HG03025 (cell line): ENCODE data around the gene FBXO11.
"Not testable (repeated sequence)": the region's sequence is repeated elsewhere in the genome, so short reads cannot be mapped to it uniquely, and the experiment has no call there.

Experiments used
- ATAC-seq: cut with Tn5 transposase; IDR thresholded peaks from one replicate; pipeline ENCODE4 v1.9.1; 2021; ENCODE audit warnings: mild to moderate bottlenecking, moderate library complexity; ENCODE audit not compliant: unreplicated experiment, low FRiP score

Gene FBXO11

DNA sequence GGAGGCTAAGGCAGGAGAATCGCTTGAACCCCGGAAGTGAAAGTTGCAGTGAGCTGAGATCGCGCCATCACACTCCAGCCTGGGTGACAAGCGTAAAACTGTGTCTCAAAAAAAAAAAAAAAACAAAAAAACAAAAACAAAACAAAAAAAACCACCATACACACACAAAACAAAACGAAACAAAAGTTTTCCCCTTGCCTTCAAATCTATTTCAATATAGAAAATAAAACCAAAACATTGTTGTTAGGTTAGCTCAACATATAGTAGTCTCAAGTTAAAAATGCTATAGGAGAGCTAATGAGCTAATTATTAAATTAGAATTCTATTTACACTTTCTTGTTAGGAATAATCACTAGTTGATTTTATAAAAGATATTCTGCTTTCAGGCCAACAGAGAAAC is 43.3 kb downstream of the FBXO11 start:
- no peak for ATAC-seq

DNA sequence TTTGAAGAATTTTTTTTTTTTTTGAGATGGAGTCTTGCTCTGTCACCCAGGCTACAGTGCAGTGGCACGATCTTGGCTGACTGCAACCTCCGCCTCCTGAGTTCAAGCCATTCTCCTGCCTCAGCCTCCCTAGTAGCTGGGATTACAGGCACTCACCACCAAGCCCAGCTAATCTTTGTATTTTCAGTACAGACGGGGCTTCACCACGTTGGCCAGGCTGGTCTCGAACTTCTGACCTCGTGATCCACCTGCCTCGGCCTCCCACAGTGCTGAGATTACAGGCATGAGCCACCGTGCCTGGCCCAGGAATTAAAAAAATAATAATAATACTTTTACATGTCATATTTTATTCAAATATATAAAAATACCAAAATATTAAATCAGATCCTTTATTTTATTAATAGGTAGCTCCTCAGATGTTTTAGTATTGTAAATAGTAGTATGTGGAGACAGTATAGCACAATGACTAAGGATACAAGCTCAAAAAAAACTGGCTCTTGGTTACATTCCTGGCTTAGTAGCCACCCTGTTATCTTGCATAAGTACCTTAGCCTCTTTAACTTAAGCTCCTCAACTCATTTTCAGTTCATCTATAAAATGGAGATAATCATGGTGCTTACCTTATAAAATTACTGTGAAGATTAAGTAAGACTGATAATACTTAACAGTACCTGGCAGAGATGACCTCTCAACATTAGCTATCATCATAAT is 53.1 kb downstream of the FBXO11 start:
- not testable (repeated sequence) for ATAC-seq

DNA sequence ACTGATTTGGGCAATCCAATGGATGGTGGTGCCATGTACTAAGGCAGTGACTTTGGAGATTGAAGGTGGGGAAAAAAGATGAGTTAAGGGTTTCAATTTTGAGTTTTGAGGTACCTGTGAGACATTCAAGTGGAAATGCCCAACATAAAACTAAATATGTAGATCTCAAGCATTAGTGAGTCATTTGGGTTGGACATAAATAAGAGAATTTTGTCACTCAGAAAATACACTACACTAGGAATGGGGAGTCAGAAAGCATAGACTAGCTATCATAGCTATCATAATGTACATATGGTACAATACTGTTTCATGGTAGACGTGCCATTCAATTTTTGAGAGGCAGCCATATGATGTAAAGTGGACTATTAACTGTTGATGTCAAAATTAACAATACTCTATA is 56.1 kb downstream of the FBXO11 start:
- no peak for ATAC-seq

DNA sequence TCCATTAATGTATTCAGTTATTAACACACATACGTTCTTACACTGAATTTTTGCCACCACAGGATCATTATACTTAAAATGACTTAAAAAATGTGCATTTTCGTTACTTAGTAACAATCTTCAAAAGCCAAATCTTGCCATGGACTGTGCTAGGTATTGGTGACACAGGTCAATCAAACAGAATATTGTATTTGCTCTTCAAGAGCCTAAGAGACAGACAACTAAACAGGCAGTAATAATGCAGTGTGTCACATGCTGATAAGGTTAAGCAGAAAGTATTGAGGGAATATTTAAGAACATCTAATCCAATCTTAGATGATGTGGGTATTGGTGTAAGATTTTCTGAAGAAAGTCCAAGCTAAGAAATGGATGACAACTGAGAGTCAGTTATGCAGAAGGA is 56.9 kb downstream of the FBXO11 start:
- no peak for ATAC-seq

DNA sequence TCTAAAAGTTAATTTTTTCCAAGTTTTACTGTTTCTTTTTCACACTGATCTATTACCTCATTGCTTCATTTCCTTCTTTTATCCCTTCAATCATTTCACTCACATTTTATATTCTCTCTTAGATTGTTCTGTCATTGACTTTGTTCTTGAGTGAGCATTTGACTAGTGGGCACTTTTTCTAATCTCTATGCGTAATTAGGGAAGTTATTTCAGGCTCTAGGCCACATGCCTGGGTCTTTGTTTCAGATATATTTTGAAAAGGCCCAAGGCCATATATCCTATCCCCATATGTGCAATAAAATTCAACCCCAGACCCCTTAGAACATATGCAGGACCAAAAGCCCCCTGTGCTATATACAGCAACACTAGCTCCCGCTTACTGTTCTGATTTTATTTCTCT is 62.1 kb downstream of the FBXO11 start:
- ATAC-seq, result no peak

DNA sequence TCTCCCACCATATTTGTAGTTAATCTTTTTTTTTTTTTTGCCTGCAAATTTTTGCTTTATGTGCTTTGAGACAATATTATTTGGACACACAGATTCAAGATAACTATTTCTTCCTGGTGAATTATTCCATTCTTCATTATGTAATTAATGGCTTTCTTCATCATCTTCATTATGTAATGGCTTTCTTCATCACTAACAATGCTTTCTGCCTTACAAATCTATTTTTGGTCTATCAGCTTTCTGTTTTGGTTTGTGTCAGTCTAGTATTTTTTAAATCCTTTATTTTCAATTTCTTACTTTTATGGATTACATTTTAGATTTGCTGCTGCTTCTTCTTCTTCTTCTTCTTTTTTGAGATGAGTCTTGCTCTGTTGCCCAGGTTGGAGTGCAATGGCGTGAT is 62.9 kb downstream of the FBXO11 start:
- no peak for ATAC-seq

DNA sequence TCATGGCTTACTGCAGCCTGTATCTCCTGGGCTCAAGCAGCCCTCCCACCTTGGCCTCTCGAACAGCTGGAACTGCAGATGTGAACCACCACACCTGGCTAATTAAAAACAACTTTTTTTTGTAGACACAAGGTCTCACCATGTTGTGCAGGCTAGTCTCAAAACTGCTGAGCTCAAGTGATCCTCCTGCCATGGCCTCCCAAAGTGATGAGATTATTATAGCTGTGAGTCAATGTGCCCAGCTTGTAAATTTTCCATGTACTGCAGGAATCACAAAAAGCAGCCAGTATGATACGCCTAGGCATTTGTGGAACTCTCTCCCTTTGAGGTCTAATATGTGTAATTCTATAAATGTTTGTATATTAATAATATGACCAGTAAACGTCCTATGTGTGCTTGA is 63.5 kb downstream of the FBXO11 start:
- ATAC-seq, result no peak

DNA sequence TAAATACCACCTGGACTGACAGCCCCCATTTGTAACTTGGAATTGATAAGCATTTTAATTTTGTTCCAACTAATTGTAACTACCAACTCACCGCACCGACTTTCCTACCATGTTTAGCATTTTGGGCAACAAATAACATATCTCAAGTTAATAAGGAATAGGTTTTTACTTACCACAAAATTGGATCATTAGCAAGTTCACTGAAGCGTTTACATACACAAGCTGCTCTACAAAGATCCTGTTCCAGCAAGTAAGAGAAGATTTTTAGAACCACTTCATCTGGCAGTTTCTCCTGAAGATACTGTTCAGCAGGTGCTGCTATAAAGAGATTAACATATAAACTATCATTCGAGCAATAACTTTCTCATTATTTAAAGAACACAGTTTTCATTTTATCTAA is 67.6 kb downstream of the FBXO11 start:
- no peak for ATAC-seq

DNA sequence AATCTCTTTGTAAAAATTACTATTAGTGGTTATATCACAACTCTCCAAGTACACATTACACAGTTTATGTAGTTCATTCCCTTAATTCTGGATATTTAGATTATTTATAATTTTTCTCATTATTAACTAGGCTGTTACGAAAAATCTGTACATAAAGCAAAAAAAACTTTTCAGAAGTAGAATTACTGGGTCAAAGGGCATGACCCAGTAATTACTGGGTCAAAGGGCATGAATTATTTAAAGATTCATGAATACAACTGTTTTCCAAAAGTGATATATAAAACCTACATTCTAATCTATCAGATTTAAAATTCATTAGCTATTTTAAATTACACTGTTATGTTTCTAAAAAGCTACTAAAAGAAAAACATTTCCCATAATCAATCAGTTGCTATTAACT is 68.0 kb downstream of the FBXO11 start:
- ATAC-seq, result no peak

DNA sequence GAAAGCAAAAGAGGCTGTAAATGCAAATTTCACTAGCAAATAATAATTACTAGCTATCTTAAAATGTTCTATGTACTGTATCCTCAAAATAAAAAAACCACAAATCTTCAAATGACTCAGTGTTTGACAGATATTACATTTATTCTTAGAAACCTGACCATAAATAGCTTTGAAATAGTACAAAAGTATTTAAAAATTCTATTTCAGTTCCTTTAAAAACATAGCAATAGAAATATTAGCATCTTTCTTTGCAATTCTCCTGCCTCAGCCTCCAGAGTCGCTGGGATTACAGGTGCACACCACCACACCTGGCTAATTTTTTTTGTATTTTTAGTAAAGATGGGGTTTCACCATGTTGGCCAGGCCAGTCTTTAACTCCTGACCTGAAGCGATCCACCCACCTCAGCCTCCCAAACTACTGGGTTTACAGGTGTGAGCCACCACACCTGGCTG is 72.8 kb downstream of the FBXO11 start:
- no peak for ATAC-seq

DNA sequence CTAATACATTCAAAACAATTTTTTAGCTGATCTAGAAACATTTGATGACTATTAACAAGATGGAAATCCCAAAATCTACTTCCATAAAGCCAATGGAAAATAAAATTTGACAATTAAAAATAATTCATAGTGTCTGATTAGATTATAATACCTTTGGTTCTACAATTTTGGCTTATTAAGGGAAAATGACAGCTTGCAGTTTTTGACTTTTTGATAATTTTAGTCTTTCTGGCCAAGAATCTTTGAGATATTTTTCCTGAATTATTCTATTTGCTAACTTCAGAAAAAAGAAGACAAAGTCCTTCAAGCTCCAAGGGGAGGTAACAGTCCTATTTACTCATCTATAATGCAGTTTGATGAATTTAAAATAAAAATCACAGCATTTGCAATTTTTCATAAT is 83.8 kb downstream of the FBXO11 start:
- ATAC-seq, result no peak

DNA sequence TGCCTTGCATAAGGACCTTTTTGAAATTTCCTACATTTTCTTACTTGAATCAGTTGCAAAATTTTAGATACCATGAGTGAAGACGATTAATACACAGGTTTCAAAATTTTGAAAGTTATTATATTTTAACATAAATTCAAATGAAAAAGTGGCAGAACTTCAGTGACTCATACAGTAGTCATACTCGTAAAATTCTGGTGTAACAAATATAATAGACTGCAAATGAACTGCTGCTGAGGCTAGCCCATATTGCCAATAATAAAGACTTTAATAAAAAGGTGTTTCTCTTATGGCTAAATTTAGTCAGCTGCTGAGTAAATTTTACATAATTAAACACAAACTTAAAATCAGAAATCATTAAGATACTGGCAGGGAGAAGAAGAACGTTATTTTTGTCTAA is 86.5 kb downstream of the FBXO11 start:
- no peak for ATAC-seq

DNA sequence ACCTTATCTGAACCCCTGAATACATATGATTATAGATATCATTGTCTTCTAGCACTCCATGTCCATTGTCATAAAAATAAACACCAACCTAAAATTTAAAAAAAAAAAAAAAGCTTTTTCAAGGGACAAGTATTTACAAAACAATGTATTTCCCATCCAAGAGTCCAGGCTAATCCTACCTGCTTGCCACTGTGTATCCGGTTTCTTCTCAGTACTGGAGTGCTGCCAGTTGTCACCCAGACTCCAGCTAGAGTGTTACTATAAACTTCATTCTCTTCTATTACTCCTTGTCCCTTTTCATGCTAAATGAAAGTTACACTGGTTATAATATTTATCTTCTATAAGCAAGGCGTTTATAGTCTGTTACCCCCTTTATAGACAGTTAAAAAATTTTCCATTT is 87.5 kb downstream of the FBXO11 start:
- ATAC-seq, result no peak

DNA sequence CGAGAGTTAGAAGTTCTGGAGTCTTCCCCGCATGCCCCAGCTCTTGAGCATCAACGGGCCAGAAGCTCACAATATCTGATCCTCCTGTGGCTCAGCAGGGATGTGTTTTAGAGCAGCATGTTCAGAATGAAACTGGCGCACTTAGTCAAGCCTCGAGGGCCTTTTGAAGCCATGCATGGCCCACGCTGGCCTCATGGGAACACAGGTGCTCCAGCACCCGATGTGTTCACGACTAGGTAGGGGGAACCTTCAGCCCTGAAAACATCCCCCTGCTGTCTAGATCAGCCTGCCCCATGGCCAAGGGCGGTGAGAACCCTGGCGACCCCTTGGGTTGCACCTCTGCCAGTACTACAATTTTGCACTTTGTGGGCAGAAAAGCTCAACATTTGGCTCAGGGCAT is 90.5 kb downstream of the FBXO11 start:
- no peak for ATAC-seq

DNA sequence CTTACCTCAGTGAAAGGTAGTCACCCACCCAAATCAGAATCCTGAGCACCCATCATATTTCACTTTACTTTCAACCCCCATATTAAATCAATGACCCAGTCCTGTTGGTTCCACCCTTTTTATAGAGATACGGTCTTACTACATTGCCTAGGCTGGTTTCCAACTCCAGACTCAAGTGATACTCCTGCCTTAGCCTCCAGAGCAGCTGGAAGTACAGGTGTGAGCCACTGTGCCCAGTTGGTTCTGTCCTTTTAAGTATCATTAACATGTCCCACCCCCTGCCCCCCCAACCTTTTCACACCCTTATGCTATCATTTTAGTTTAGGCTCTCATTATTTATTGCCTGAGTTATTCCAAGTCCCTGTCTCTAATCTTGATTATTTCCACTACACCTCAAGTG is 94.6 kb downstream of the FBXO11 start:
- no peak for ATAC-seq

DNA sequence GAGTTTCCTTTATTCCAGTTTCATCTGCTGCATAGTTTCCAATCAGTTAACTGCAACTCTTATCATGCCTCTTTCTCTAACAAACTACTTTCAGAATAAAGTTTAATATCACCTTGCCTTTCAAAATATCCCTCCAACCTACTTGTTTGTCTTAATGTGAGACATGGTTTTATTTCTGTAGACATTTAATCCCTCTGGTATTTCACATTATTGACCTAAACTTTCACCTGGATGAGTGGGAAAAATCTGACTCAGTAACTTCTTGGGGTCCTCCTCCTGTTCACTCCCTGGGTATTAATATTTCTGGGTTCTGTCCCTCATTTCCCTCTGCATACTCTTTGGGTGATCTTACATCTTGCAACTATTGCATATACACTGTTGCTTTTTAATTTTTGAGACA is 95.4 kb downstream of the FBXO11 start:
- ATAC-seq, result no peak

DNA sequence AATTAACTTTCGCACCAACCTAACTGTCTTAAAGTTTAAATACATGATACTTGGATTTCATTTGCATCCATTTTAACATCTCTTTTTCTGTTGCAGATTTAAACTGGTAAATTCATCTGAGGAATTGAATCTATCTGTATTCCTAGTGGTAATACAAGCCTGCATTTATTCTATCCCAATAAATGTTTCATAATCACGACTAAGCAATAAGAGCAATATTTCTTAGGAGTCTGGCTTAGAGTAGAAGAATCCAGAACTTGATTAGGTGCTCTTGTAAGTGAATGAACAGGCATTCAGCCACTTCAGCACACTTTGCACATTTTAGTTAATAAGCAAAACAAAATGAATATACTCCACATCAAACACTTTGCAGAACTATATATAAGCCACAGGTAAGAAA is 96.4 kb downstream of the FBXO11 start:
- ATAC-seq, result no peak

DNA sequence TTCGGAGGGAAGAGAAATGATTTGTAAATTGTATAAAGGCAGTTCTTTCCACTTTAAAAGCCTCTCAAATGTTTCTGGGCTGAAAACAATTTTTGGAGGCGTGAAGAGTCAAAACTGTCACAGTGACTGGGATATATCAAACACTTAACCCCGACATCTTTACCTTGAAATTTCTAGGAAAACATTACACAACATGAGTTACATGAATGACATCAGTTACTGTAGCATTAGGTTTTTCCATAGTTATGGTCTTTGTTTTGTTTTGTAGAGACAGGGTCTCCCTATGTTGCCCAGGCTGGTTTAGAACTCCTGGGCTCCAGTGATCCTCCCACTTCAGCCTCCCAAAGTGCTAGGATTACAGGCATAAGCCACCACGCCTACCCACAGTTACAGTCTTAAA is 97.7 kb downstream of the FBXO11 start:
- no peak for ATAC-seq

DNA sequence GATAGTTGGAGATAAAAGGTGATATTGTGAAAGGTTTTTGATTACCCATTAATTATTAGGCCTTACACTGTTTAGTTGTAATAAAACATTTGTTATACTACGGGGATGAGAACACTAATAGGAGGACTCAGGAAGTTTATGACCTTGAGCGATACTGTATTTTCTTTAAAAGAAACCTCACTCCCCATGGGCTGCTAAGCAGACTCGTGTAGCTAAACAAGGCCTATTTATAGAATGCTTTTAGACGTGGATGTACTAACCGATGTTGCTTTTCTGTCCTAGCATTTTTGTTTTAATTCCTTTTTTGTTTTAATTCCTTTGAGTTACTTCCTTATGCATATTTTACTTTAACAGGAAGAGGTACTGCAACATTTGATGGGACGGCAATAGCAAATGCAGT is 100.4 kb downstream of the FBXO11 start:
- ATAC-seq, result no peak

DNA sequence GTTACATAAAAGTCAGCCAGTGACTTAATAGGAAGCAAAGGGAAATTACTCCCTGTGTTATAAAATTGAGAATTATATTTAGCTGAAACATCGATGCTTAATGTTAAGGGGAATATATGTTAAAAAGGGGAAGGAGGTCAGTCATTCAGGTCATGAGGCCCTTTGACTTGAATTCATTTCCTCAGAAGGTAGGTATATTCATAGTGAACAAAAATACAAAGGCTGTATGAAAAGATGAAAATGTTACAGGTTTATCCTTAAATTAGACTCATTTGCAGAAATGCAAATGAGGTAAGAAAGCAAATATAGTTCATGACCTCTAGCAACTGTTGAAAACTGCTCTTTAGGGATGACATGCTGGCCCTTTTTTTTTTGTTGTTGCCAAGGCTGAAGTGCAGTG is 102.5 kb downstream of the FBXO11 start:
- no peak for ATAC-seq

DNA sequence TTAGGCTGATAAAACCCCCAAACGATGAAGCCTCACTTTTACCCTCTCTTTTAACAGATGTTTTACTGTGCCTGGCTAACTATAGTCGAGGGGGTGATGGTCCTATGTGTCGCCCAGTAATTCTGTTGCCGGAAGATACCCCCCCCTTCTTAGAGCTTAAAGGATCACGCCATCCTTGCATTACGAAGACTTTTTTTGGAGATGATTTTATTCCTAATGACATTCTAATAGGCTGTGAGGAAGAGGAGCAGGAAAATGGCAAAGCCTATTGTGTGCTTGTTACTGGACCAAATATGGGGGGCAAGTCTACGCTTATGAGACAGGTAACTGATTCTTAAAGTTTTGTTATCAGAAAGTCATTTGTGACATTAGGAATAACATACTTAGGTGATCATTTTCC is 102.9 kb downstream of the FBXO11 start:
- ATAC-seq, result no peak

DNA sequence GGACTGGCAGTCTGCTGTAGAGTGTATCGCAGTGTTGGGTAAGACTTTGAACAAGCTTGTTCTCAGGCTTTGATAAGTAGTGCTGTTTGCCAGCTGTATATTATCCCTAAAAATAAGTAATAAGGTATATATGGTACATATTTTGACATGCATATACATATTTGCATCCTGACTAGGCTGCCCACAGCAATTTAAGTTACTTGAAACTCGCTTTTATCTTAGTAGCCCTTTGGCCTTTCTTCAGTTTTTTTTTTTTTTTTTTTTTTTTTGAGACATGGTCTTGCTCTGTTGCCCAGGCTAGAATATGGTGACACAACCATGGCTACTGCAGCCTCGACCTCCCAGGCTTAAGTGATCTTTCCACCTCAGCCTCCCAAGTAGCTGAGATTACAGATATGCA is 105.2 kb downstream of the FBXO11 start:
- no peak for ATAC-seq

DNA sequence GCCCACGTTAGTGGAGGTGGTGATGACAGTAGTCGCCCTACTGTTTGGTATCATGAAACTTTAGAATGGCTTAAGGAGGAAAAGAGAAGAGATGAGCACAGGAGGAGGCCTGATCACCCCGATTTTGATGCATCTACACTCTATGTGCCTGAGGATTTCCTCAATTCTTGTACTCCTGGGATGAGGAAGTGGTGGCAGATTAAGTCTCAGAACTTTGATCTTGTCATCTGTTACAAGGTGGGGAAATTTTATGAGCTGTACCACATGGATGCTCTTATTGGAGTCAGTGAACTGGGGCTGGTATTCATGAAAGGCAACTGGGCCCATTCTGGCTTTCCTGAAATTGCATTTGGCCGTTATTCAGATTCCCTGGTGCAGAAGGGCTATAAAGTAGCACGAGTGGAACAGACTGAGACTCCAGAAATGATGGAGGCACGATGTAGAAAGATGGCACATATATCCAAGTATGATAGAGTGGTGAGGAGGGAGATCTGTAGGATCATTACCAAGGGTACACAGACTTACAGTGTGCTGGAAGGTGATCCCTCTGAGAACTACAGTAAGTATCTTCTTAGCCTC is 107.2 kb downstream of the FBXO11 start:
- no peak for ATAC-seq
